Right renal pelvis (tissue), 4 donors: ENCODE results near the gene KRT8. TPM values are rescaled to one million over a fixed set of nuclear protein-coding genes. Genes with fewer than 3 reads are reported as not detected.

ENCODE experiments used
- DNase-seq, 4 donors: peaks; one replicate each; pipeline ENCODE4 v3.0.0-alpha.2; 2013; ENCODE audit warnings: low read depth in 4 of 4, low spot score in 3 of 4, missing footprints in 1 of 4
- polyA plus RNA-seq, 4 donors: library from polyadenylated mRNA; unstranded; fragments of 120-200 nt; gene quantifications; one replicate each; pipeline ENCODE4 v1.2.1, GENCODE V29; 2013; ENCODE audit not compliant: insufficient read length in 4 of 4

Gene KRT8
- polyA plus RNA-seq, 4 donors, result 195 to 265 (median 248) TPM

- DNase-seq, result no peak
Measured at GRCh38 chr12:52925717-52926595, 21.1 kb upstream of the KRT8 start.

DNA sequence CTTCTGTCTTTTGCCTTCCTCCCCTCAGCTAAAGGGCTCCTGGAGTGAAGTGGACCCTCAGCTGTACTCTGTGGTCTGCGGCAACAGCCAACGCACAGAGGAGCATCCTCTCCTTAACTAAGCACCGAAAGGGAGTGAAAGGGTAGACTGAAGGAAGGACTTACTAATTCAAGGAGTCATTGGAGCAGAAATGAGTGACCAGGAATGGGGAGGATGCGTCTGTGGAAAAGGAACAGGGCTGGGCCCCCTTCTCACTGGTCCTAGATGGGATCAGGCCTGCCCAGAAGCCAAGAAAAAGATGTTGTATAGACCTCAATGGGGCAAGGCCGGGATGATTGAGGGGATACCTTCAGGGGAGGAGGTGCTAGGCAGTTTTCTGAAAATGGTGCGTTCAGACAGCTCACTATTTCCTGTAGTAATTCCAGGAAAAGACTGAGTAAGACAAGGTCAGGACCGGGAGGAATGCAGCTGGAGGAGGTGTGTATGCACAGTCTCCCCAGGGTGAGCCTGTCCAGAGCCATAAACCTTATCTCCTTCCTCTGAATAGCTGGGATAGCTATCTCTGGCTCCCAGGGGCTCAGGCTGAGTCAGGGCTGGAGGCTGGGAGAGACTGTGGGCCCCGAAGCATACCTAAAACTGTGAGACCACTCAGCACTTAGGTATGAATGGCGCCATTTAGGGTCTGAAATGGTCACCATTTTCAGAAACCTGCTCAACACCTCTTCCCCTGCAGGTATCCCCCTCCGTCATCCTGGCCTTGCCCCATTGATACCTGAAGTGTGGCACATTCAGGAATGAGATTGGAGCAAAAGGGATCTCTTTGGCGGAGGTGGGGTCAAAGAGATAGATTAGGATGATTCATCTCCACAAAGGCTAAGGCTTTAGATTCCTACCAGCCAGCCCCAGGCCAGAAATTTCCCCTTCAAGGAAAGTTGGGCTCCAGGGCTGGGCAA, 20.2 kb upstream of the KRT8 start:
- no peak for DNase-seq

DNA sequence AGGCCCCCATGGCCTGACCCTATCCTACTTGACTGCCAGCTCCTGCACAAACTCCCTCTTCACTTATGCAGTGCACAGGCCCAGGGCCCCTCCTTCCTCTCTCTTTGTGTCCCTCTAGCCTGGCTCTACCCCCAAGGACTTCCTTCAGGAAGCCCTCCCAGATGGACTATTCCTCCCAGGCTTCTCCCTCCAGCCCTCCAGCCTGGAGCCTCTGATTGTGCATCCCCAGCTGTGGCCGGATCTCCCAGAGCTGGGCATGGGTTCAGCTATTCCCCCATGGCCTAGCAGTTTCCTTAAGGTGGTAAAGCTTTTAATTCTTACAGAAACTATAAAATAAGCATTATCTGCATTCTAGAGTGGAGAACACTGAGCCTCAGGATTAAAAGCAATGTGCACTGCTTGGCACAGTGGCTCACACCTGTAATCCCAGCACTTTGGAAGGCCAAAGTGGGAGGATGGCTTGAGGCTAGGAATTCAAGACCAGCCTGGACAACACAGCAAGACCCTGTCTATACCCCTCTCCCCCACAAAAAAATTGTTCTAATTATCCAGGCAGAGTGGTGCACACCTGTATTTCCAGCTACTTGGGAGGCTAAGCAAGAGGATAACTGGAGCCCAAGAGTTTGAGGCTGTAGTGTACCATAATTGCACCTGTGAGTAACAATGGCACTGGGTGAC, 16.8 kb upstream of the KRT8 start:
- no peak for DNase-seq

GRCh38 chr12:52920937-52921336, 16.1 kb upstream of the KRT8 start:
- no peak for DNase-seq

DNA sequence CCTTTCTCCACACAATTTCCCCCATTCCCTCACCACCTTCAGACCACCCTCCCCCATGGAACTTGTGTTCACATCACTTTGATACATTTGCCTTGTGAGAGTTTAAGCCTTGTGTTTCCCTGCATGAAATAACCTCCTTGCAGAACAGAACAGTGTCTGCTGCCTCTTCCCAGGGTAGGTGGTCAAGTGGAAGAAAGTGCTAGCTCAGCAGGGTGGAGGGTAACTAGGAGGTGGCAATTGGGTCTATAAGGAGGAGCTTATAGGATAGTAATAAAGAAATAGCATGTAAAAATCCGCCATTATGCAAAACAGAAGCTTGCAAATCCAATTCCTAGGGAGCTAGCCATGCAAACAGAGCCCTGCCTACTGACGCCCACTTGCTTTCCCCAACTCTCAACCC, 13.9 kb upstream of the KRT8 start:
- DNase-seq, result no peak

- DNase-seq, result no peak
Measured at GRCh38 chr12:52918351-52918750, 13.5 kb upstream of the KRT8 start.

DNA sequence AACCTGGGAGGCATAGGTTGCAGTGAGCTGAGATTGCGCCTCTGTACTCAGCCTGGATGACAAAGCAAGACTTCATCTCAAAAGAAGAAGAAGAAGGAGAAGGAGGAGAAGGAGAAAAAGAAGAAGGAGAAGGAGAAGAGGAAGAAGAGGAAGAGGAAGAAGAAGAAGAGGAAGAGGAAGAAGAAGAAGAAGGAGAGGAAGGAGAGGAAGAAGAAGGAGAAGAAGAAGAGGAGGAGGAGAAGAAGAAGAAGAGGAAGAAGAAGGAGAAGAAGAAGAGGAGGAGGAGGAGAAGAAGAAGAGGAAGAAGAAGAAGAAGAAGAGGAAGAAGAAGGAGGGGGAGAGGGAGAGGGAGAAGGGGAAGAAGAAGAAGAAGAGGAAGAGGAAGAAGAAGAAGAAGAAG, 12.9 kb upstream of the KRT8 start:
- no peak for DNase-seq

- DNase-seq, result no peak
Measured at GRCh38 chr12:52916216-52916615, 11.3 kb upstream of the KRT8 start.

GRCh38 chr12:52915637-52916036, 10.8 kb upstream of the KRT8 start:
- no peak for DNase-seq

GRCh38 chr12:52914576-52915121, 9.8 kb upstream of the KRT8 start:
- no peak for DNase-seq

- DNase-seq, result no peak
Measured at GRCh38 chr12:52913431-52913821, 8.6 kb upstream of the KRT8 start.

DNA sequence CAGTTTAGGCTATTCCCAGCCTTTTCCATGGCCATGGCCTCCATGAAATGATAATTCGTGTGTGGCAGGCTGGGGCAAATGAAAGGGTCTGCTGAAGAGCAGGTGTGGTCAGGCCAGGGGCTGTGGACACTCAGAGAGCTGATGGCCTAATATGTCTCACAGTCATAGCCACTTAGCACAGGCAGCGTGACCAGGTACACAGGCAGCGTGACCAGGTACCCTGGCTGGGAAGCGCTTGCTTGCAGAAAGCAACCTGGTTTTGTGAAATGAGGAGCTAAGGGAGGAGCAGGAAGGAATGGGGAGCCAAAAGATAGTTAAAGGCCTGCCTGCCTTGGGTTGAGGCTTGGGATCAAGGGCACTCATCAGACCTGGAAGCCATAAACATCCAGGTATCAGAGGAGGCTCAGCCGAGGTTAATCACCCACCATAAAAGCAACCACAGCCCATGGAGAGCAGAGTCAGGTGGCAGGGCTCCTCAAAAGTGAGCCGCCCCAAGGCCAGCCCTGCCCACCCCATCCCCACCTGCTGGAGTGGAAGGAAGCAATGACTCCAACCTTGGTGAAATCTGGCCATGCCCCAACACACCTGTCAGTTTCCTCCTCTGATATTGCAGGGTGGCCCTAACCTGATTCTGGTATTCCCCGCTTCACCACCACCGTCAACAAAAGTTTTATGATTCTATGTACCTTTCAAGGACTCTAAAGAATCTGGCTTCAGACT, 8.0 kb upstream of the KRT8 start:
- no peak for DNase-seq

DNA sequence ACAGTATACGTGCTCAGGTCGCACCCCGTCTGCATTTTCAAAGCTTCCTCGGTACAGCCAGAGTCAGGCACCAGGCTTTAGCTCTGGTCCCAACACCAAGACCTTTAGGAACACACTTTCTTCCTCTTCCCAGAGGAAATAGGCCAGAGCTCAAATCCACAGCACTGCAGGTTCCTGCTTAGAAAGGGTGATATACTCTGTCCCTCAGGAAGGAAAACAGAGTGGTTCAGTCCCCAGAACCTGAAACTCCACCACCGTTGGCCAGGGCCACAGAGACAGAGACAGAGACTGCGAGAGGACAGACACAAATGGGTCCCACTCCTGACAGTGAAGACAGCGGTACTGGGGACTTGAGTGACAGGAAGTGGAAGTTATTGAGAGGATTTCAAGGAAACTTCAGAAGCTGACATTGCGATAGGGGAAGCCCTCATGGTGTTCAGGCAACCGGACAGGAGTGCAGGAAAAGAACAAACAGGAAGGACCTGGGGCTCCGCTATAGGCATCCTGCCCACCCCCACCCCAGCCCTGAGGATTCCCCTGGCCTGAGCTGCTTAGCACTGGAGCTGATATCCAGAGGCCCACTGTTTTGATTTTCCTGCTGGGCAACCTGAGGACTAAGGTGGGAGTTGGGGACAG, 5.5 kb upstream of the KRT8 start:
- no peak for DNase-seq

- DNase-seq, result no peak
Measured at GRCh38 chr12:52909796-52910195, 4.9 kb upstream of the KRT8 start.

DNA sequence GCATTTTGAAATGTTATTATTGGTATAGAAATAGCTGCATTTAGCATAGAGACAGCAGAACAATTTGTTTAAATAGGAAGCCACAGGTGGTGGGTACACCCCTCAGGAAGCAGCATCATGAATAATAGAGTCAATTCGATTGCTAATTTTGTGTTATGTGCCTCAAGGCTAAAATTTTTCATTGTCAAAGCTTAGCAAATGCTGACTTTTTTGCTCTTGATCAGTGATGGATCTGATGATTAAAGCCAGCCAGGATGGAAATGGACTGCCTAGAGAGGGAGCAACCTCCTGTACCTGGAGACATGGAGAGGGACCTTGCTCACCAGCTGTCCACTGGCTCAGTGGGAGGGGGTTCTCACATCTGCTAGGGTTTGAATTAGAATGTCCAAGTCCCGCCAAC, 4.5 kb upstream of the KRT8 start:
- no peak for DNase-seq

DNA sequence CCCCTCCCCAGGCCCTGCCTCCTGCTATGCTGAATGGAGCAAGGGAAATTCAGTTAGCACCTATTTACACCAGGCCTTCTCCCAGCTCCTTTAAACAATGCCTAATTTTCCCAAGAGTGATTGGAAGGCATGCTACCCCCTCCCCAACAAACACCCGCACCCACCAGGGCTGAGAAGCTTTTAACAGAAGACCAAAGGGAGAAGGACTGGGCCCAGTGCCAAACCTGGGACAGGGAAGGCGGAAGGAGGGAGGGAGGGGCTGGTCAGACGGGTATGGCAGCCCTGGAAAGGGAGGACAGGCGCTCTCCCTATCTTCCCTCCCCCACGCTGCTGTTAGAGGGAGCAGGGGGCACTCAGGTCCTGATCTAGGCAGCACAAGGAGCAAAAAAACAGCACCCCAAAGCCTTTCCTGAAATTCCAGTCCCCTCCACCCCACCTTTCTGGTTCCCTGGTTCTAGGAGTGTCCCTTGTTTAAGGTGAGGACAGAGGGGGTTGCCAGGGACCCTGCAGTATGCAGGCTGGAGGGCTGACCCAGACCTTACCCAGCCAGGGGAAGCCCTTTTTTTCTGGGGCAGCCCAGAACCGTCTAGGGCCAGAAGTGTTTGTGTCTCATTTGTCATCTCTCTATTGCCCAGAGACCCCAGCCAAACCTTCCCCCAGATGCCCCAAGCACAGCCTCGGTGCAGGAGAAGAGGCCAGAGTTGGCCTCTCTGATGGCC, 2.4 kb upstream of the KRT8 start:
- no peak for DNase-seq

DNA sequence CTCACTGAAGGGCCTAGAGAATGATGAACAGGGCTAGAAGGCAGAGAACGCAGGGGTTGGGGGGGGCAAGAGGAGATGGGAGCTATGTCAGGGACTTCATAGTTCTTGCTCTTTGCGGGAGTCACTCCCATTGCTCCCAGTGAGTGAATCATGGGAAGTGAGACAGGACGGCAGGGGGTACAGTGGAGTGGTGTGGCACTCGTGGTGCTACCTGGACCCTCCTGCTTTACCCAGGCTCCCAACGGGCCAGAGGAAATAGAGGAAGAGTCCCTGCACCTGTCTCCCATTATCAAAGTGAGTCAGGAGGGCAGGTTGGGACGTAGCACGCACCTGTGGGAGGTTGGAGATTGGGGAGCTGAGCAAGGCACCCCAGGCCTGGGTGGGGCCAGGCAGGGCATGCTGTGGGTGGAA, 1.3 kb upstream of the KRT8 start:
- no peak for DNase-seq

DNA sequence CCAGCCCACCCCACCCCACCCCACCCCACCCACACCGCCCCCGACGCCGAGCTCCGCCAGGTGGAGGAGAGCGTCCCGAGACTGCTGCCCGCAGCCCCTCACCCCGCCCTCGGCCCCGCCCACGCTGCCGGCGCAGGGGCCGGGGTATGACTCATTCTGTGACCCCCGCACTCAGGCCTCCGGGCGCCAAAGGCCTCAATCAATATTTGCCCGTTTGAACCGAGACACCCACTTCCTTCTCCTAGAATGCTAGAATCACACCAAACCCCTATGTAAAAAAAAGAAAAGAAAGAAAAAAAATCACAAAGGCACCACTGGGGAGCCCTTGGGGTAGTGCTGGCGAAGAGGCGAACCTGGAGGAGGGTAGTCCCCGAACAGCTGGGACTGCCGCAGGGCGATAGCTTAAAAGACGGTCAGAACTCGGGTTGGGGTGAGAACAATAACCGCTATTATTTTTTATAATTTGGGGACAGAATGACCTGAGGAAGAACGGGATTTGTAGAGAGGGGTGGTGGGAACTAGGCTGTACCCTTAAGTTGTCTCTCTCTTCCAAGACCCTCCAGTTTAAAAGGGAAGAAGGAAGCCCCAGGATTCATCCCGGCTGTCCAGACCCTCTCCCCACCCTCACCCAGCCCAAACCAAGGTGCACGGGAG, 894 bp downstream of the KRT8 start:
- no peak for DNase-seq
